Stimulated activated CD4-positive, alpha-beta T cell treated with anti-CD3 and anti-CD28 coated beads, TNF-alpha, amount 100 ng/mL, for 48 hours (primary cell): ENCODE data around the gene PRR23E.

Source experiments
- DNase-seq, 3 donors: peaks; one replicate each; pipeline ENCODE4 v3.0.0-alpha.2; 2020; ENCODE audit warnings: low read depth in 3 of 3

PRR23E gene

GRCh38 chr3:127185268-127185667 is 7.7 kb upstream of the PRR23E start:
- DNase-seq, result no peak

- no peak for DNase-seq
Measured at GRCh38 chr3:127185962-127186674, 6.8 kb upstream of the PRR23E start.

- no peak for DNase-seq
Measured at GRCh38 chr3:127187316-127187715, 5.6 kb upstream of the PRR23E start.

- DNase-seq, result no peak
Measured at GRCh38 chr3:127193341-127193740, 410 bp downstream of the PRR23E start.

GRCh38 chr3:127193775-127194174 is 844 bp downstream of the PRR23E start:
- DNase-seq, result no peak

GRCh38 chr3:127194601-127195187 is 1.8 kb downstream of the PRR23E start:
- no peak for DNase-seq

- DNase-seq, result no peak
Measured at GRCh38 chr3:127195417-127195816, 2.5 kb downstream of the PRR23E start.

GRCh38 chr3:127196002-127196401 is 3.1 kb downstream of the PRR23E start:
- no peak for DNase-seq

- no peak for DNase-seq
Measured at GRCh38 chr3:127196466-127197299, 3.8 kb downstream of the PRR23E start.

- no peak for DNase-seq
Measured at GRCh38 chr3:127197300-127198189, 4.6 kb downstream of the PRR23E start.

GRCh38 chr3:127200086-127200691 is 7.3 kb downstream of the PRR23E start:
- no peak for DNase-seq

- no peak for DNase-seq
Measured at GRCh38 chr3:127203024-127203423, 10.1 kb downstream of the PRR23E start.

GRCh38 chr3:127204841-127205582 is 12.1 kb downstream of the PRR23E start:
- no peak for DNase-seq

- no peak for DNase-seq
Measured at GRCh38 chr3:127206154-127206553, 13.2 kb downstream of the PRR23E start.

- no peak for DNase-seq
Measured at GRCh38 chr3:127206611-127207516, 13.9 kb downstream of the PRR23E start.

GRCh38 chr3:127207727-127208482 is 15.0 kb downstream of the PRR23E start:
- no peak for DNase-seq

- no peak for DNase-seq
Measured at GRCh38 chr3:127208483-127209100, 15.7 kb downstream of the PRR23E start.

GRCh38 chr3:127209155-127209839 is 16.4 kb downstream of the PRR23E start:
- DNase-seq, result no peak
